Measurements from ENCODE around the gene RPS6KA5. TPM values are rescaled to one million over a fixed set of nuclear protein-coding genes. Genes with fewer than 3 reads are reported as not detected.

Gene RPS6KA5
- total and polyA plus RNA-seq, 9 of the 15 experiments (the other 6 are each of a cell fraction or from before 2014, with no cell fraction given) = 0.88 to 7.7 (median 4.7) TPM

DNA sequence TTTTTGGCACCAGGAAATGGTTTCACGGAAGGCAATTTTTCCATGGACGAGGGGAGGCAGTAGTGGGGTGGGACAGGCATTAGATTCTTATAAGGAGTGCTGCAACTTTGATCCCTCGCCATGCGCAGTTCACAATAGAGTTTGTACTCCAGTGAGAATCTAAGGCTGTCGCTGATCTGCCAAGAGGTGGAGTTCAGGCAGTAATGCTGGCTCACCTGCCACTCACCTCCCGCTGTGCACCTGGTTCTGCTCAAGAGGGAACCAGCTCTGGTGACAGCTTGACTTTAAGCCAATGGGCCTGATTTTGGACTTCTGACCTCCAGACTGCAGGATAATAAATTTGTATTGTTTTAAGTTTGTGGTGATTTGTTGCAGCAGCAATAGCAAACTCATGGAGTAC, 163.4 kb downstream of the RPS6KA5 start (continued):
- TF ChIP-seq, protein P1, sequence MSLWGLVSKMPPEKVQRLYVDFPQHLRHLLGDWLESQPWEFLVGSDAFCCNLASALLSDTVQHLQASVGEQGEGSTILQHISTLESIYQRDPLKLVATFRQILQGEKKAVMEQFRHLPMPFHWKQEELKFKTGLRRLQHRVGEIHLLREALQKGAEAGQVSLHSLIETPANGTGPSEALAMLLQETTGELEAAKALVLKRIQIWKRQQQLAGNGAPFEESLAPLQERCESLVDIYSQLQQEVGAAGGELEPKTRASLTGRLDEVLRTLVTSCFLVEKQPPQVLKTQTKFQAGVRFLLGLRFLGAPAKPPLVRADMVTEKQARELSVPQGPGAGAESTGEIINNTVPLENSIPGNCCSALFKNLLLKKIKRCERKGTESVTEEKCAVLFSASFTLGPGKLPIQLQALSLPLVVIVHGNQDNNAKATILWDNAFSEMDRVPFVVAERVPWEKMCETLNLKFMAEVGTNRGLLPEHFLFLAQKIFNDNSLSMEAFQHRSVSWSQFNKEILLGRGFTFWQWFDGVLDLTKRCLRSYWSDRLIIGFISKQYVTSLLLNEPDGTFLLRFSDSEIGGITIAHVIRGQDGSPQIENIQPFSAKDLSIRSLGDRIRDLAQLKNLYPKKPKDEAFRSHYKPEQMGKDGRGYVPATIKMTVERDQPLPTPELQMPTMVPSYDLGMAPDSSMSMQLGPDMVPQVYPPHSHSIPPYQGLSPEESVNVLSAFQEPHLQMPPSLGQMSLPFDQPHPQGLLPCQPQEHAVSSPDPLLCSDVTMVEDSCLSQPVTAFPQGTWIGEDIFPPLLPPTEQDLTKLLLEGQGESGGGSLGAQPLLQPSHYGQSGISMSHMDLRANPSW (CRISPR knock-in tag; IDR thresholded peaks at IDR 0.05) = no peak
- TF ChIP-seq, protein P2, sequence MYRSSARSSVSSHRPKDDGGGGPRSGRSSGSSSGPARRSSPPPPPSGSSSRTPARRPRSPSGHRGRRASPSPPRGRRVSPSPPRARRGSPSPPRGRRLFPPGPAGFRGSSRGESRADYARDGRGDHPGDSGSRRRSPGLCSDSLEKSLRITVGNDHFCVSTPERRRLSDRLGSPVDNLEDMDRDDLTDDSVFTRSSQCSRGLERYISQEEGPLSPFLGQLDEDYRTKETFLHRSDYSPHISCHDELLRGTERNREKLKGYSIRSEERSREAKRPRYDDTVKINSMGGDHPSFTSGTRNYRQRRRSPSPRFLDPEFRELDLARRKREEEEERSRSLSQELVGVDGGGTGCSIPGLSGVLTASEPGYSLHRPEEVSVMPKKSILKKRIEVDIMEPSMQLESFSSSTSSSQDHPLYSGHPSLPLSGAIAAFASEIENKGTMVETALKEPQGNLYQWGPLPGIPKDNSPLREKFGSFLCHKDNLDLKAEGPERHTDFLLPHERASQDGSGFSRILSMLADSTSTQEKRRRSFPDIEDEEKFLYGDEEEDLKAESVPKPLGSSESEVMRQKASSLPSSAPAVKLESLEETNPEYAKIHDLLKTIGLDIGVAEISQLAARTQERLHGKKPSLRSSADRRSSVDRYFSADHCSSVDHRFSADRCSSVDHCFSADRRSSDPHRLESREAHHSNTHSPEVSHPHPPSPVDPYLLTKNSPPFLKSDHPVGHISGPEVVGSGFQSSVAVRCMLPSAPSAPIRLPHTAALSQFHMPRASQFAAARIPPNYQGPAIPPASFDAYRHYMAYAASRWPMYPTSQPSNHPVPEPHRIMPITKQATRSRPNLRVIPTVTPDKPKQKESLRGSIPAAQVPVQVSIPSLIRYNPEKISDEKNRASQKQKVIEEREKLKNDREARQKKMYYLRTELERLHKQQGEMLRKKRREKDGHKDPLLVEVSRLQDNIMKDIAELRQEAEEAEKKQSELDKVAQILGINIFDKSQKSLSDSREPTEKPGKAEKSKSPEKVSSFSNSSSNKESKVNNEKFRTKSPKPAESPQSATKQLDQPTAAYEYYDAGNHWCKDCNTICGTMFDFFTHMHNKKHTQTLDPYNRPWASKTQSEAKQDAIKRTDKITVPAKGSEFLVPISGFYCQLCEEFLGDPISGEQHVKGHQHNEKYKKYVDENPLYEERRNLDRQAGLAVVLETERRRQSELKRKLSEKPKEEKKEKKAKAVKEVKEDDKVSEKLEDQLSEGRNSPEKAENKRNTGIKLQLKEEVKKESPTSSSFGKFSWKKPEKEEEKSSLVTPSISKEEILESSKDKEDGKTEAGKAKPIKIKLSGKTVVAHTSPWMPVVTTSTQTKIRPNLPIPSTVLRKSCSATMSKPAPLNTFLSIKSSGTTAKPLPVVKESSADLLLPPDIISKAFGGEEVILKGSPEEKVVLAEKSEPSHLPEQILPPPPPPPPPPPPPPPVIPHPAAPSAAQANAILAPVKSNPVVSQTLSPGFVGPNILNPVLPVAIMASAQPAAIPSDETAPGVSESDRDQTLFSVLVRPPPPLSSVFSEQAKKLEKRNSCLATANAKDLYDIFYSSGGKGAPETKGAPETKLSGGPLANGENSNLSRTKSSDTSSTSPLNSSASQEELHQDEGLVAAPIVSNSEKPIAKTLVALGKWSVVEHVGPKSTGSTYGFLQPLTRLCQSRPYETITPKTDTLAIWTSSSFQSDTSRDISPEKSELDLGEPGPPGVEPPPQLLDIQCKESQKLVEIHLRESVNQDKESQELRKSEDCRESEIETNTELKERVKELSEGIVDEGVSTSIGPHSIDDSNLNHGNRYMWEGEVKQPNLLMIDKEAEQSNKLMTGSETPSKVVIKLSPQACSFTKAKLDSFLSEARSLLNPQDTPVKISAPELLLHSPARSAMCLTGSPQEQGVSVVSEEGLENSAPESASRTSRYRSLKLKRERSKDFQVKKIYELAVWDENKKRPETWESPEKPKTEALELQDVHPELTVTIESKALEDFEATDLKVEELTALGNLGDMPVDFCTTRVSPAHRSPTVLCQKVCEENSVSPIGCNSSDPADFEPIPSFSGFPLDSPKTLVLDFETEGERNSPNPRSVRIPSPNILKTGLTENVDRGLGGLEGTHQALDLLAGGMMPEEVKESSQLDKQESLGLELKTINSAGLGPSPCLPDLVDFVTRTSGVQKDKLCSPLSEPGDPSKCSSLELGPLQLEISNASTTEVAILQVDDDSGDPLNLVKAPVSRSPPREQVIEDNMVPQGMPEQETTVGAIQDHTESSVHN (IDR thresholded peaks at IDR 0.05; ENCODE audit: borderline replicate concordance in 1 of 2, low read depth in 1 of 2) = no peak
- TF ChIP-seq, protein P3, sequence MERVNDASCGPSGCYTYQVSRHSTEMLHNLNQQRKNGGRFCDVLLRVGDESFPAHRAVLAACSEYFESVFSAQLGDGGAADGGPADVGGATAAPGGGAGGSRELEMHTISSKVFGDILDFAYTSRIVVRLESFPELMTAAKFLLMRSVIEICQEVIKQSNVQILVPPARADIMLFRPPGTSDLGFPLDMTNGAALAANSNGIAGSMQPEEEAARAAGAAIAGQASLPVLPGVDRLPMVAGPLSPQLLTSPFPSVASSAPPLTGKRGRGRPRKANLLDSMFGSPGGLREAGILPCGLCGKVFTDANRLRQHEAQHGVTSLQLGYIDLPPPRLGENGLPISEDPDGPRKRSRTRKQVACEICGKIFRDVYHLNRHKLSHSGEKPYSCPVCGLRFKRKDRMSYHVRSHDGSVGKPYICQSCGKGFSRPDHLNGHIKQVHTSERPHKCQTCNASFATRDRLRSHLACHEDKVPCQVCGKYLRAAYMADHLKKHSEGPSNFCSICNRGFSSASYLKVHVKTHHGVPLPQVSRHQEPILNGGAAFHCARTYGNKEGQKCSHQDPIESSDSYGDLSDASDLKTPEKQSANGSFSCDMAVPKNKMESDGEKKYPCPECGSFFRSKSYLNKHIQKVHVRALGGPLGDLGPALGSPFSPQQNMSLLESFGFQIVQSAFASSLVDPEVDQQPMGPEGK (CRISPR knock-in tag; IDR thresholded peaks at IDR 0.05; ENCODE audit: borderline replicate concordance) = no peak
- TF ChIP-seq ZNF766 (CRISPR knock-in tag; conservative IDR thresholded peaks at IDR 0.05) = no peak
